Thoracic aorta endothelial cell (primary cell): ENCODE results near the gene ARHGEF11. TPM values are rescaled to one million over a fixed set of nuclear protein-coding genes. Genes with fewer than 3 reads are reported as not detected.

Experiments
- small RNA-seq: library from RNA; depleted of rRNA; stranded (forward); fragments of <200 nt; gene quantifications from one replicate; pipeline ENCODE3, GENCODE V24; 2012
- total RNA-seq: library from RNA; depleted of rRNA; stranded (reverse); fragments of >200 nt; gene quantifications from 2 replicates; pipeline ENCODE4 v1.2.3, GENCODE V29; 2012

The ARHGEF11 gene, protein sequence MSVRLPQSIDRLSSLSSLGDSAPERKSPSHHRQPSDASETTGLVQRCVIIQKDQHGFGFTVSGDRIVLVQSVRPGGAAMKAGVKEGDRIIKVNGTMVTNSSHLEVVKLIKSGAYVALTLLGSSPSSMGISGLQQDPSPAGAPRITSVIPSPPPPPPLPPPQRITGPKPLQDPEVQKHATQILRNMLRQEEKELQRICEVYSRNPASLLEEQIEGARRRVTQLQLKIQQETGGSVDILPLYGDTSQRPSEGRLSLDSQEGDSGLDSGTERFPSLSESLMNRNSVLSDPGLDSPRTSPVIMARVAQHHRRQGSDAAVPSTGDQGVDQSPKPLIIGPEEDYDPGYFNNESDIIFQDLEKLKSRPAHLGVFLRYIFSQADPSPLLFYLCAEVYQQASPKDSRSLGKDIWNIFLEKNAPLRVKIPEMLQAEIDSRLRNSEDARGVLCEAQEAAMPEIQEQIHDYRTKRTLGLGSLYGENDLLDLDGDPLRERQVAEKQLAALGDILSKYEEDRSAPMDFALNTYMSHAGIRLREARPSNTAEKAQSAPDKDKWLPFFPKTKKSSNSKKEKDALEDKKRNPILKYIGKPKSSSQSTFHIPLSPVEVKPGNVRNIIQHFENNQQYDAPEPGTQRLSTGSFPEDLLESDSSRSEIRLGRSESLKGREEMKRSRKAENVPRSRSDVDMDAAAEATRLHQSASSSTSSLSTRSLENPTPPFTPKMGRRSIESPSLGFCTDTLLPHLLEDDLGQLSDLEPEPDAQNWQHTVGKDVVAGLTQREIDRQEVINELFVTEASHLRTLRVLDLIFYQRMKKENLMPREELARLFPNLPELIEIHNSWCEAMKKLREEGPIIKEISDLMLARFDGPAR (N-terminal part only)
- 24.1 and 28.4 TPM in 2 replicates for total RNA-seq

DNA sequence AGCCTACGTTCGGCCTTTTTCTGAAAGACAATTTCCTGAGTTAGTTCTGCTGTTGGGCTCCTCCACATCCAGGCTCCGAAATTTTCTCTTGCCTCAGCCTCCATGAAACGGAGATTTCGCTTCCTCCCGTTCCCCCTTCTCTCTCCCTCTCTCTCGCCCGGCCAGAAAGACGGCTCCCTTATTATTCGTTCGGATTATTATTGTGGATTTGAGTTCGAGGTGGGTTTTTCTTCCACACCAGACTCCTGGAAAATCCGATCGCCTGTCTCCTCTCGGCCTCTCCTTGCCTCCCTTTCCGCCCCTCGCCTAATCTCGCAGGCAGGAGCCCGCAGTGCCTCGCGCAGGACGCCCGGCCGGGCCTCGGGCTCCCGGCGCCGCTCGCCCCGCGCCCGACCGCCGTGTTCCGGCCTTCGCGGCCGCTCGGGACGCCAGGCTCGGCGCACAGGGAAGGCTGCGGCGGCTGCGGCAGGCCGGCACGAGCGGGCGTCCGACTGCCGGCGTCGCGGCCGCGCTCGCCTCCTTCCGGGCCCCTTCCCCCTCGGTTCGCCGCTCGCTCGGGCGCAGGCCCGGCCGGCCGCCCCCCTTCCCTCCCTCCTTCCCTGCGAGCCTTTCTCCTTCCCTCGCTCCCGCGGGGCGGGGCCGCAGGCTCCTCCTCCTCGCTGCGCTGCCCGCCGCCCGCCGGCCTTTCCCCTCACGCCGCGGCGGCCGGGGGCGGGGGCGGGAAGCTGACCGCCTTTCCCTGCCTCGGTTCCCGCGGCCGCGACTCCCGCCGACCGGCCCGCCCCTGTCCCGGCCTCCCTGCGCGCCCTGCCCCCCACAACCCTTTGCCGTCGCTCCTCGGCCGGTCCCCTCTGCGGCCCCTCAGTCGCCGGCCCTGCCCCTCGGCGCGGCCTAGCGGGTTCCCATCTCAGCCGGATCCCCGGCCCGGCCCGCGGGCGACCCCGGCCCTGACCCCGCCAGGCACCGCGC lies at the start of gene ARHGEF11:
TSS of gene ARHGEF11 (minus strand) at position 493 of the 969 bp plus-strand sequence. CDS start 1,412 bp downstream, outside the sequence.

DNA sequence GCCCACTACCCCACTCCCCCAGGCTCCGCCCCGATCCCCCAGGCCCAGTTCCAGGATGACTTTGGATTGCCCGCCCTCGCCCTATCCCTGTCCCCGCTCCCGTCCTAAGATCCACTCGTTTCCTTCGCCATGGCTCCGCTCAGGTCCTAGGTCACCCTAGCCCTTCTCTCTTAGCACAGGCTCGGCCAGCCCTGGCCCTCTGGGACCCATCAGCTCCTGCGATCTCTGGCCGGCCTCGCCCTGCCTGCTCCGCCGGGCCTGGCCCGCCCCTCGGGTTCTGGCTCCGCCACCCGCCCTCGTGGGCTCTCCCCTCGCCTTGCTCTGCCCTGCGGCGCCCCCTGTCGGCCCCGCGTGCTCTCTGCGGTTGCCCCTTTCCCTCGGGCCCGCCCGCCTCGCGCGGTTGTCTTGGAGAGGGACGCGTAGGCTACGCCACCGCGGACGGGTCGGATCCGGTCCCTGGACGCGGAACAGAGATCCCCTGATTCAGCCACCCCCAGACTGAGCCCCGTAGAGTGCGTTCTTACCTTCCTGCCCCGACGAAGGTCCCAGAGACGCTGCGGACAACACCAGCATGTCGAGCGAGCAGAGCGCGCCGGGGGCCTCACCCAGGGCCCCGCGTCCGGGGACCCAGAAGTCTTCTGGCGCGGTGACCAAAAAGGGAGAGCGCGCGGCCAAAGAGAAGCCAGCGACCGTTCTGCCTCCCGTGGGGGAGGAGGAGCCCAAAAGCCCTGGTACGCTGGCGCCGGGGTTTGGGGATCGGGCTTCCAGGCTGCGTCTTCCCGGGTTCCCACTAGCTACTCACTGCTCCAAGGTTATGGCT lies 125.1 kb downstream of the ARHGEF11 start, which contains the start of gene LRRC71:
TSS of gene LRRC71 (plus strand) at position 400 of the 820 bp plus-strand sequence. CDS start at position 572, 172 bp downstream.

DNA sequence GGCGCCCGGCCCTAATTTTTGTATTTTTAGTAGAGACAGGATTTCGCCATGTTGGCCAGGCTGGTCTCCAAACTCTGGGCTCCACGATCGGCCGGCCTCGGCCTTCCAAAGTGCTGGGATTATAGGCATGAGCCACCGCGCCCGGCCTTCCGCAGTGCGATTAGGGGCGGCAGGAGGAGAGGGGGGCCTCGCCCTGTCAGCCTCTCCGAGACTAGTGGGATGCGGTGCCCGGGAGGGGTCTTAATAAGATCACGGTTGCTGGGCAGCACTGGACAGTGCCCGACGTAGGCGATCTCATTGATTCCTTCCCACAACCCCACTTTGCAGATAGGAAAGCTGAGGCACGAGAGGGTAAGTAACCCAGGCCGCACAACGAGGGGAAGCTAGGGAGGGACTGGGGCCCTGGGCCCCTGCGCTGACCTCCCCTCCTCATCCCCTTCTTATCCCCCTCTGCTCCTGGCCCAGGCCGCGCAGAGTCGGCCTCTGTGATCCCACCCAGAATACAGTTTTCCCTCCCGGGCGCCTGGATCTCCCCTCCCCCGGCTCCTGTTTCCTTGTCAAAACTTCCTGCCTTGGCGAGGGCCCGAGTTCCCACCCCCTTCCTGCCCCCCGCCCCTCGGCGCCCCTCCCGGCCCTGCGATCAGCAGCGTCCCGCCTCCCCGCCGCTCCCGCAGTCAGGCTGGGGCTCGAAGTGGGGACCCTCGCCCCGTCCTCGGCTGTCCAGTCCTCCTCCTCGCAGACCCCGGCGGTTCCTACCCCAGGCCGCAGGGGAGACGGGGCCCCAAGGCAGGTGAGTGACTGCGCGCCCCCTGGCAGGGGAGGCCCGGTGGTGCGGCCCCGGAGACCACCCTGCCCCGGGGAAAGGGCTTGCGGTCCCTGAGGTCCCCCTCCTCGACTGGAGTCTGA lies 152.2 kb downstream of the ARHGEF11 start, which contains the start of gene PEAR1:
TSS of gene PEAR1 (plus strand) at position 671 of the 906 bp plus-strand sequence. CDS start 10,209 bp downstream, outside the sequence.

Small RNAs within 50 kb of the gene (small RNA-seq; reads per million reads assigned to genes)
- gene MIR765 (not detected), gene RN7SL612P (not detected)

Other genes starting within 250 kb of the ARHGEF11 start
- gene SH2D2A, start 228.9 kb downstream of the ARHGEF11 start, total RNA-seq: 0.27 and 0.65 TPM in 2 replicates
- not detected in 2 replicates for gene INSRR, start 186.6 kb downstream of the ARHGEF11 start, total RNA-seq
- not detected in 2 replicates for gene NTRK1, start 184.9 kb downstream of the ARHGEF11 start, total RNA-seq
- gene PEAR1, start 152.0 kb downstream of the ARHGEF11 start, total RNA-seq: 45.9 and 50.5 TPM in 2 replicates
- gene LRRC71, start 125.1 kb downstream of the ARHGEF11 start, total RNA-seq: 0.27 and 0.36 TPM in 2 replicates
- not detected in 2 replicates for gene ETV3L, start 54.1 kb upstream of the ARHGEF11 start, total RNA-seq
- 18.6 and 20.6 TPM in 2 replicates for gene ETV3, start 92.7 kb upstream of the ARHGEF11 start, total RNA-seq